ENCODE results near the gene GNB1L. TPM values are rescaled to one million over a fixed set of nuclear protein-coding genes. Genes with fewer than 3 reads are reported as not detected.

Gene GNB1L
- total and polyA plus RNA-seq, 2 donors (not counting 1 experiment from before 2014, with no cell fraction given): 6.6 to 12.1 TPM

DNA sequence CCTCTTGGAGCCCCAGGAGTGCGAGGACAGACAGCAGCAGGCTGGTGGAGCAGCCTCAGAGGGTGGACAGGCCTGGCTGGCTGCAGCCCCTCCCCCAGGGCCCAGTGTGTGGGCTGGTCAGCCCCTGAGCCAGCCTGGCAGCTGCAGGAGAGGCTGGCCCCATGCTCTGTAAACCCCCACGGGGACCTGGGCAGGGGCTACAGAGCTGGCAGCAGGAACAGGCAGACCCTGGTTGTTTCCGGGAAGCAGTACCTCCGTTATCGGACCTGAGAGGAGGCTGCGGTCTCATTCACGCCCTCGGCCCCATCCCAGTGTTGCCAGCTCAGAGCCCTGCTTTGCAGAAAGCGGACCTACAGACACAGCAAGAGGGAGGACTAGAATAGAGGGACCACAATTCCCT is 48.4 kb upstream of the GNB1L start:
- Histone ChIP-seq H3K4me2 (replicated peaks; ENCODE audit: low read depth, low read length, poor library complexity, severe bottlenecking) (no peak overlapping the region), H3K36me3 (replicated peaks in 1 of 2; ENCODE audit: control extremely low read depth in 1 of 2, control insufficient read depth in 1 of 2, extremely low read depth in 1 of 2, insufficient read depth in 2 of 2, low read length in 1 of 2) (peaks cover 0 to 2% of the 10 kb centered on the region in 2 experiments), H3K9ac (ENCODE audit: low read length) (no peak overlapping the region), H3K79me2 (ENCODE audit: control insufficient read depth, insufficient read depth, low read length) (no peaks in the 10 kb centered on the region), H3K4me1 (ENCODE audit: control insufficient read depth in 2 of 2, insufficient read depth in 2 of 2, low read length in 2 of 2) (no peaks in the 10 kb centered on the region), H4K20me1 (ENCODE audit: control insufficient read depth, insufficient read depth, low read length, poor library complexity, severe bottlenecking) (no peaks in the 10 kb centered on the region), H3K9me3 (ENCODE audit: control extremely low read depth in 1 of 3, control insufficient read depth in 2 of 3, insufficient read depth in 1 of 3, low read length in 2 of 3) (no peaks in the 10 kb centered on the region), H3K27ac (ENCODE audit: low read length in 2 of 2) (no peak overlapping the region), H3K27me3 (replicated peaks in 1 of 4; ENCODE audit: control extremely low read depth in 1 of 4, control insufficient read depth in 3 of 4, insufficient read depth in 4 of 4, low read length in 3 of 4) (no peaks in the 10 kb centered on the region), H2AFZ (ENCODE audit: insufficient read depth, low read depth, low read length, poor library complexity, severe bottlenecking) (no peak overlapping the region), H3K4me3 (ENCODE audit: control extremely low read depth in 1 of 5, extremely low read depth in 1 of 5, insufficient read depth in 1 of 5, low read depth in 2 of 5, low read length in 4 of 5) (no peak overlapping the region)
- Mint-ChIP-seq H3K4me1 (no peaks in the 10 kb centered on the region), H3K9me3 (ENCODE audit: insufficient read depth) (no peaks in the 10 kb centered on the region), H3K4me3 (no peak overlapping the region), H3K27ac (no peak overlapping the region), H3K27me3 (no peaks in the 10 kb centered on the region)
- POLR2A ChIA-PET: no interaction called here
- intact Hi-C loops (cut with micrococcal nuclease): no loop called here
- CTCF ChIA-PET: interaction anchor here (0.6 to 2.3 kb wide), 5 partner anchors 10 to 172 kb away, joined by 3 to 10 read pairs (median 4); no protein-coding TSS in a partner anchor
- no peak for DNase-seq
- no peak for ATAC-seq (ENCODE audit: low read depth)
- over 99% methylated on average over 9 of the region's 9 CpGs for WGBS (ENCODE audit: insufficient coverage)
- TF ChIP-seq EZH2 (IDR thresholded peaks at IDR 0.05; ENCODE audit: borderline replicate concordance, insufficient read depth, low read depth, low read length, poor library complexity, severe bottlenecking) (no peak), CTCF (IDR thresholded peaks at IDR 0.05) (no peak)

DNA sequence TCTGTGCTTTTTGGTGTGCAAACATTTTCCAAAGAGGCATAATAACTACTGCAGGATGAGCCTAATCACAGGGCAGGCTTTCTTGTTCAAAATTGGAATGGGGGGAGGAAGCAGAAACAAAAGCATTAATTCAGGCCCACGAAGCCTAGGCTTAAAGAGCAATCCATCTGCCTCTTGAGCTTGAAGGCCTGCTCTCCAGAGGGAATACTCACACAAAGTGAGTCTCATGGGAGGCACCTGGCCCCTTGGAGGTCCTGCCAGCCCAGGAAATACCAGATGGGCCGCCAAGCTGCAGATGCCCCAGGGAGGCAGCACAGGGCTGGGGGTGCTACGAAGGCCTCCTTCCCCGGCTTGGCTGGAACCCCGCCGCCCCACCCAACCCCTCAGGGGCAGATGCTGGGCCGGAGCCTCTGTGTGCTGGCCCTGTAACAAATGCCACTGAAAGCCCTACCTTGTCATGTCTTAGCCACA is 47.6 kb upstream of the GNB1L start:
- 39% methylated on average over 7 of the region's 7 CpGs for WGBS (ENCODE audit: insufficient coverage)
- no peak for TF ChIP-seq CTCF (IDR thresholded peaks at IDR 0.05)
- no peak for TF ChIP-seq EZH2 (IDR thresholded peaks at IDR 0.05; ENCODE audit: borderline replicate concordance, insufficient read depth, low read depth, low read length, poor library complexity, severe bottlenecking)
- Histone ChIP-seq H3K4me2 (replicated peaks; ENCODE audit: low read depth, low read length, poor library complexity, severe bottlenecking) (no peak overlapping the region), H3K36me3 (replicated peaks in 1 of 2; ENCODE audit: control extremely low read depth in 1 of 2, control insufficient read depth in 1 of 2, extremely low read depth in 1 of 2, insufficient read depth in 2 of 2, low read length in 1 of 2) (peaks cover 0 to 2% of the 10 kb centered on the region in 2 experiments), H3K4me1 (ENCODE audit: control insufficient read depth in 2 of 2, insufficient read depth in 2 of 2, low read length in 2 of 2) (no peaks in the 10 kb centered on the region), H3K27ac (ENCODE audit: low read length in 2 of 2) (no peak overlapping the region), H3K4me3 (ENCODE audit: control extremely low read depth in 1 of 5, extremely low read depth in 1 of 5, insufficient read depth in 1 of 5, low read depth in 2 of 5, low read length in 4 of 5) (no peak overlapping the region), H3K9me3 (ENCODE audit: control extremely low read depth in 1 of 3, control insufficient read depth in 2 of 3, insufficient read depth in 1 of 3, low read length in 2 of 3) (no peaks in the 10 kb centered on the region), H3K9ac (ENCODE audit: low read length) (no peak overlapping the region), H2AFZ (ENCODE audit: insufficient read depth, low read depth, low read length, poor library complexity, severe bottlenecking) (no peak overlapping the region), H3K79me2 (ENCODE audit: control insufficient read depth, insufficient read depth, low read length) (no peaks in the 10 kb centered on the region), H4K20me1 (ENCODE audit: control insufficient read depth, insufficient read depth, low read length, poor library complexity, severe bottlenecking) (no peaks in the 10 kb centered on the region), H3K27me3 (replicated peaks in 1 of 4; ENCODE audit: control extremely low read depth in 1 of 4, control insufficient read depth in 3 of 4, insufficient read depth in 4 of 4, low read length in 3 of 4) (no peaks in the 10 kb centered on the region)
- H3K9me3 Mint-ChIP-seq (ENCODE audit: insufficient read depth): no peaks in the 10 kb centered on the region
- ChIA-PET POLR2A (no interaction called here), CTCF (interaction anchor here (0.6 to 2.1 kb wide), 3 partner anchors 11 to 172 kb away, joined by 3 to 6 read pairs (median 4); no protein-coding TSS in a partner anchor)
- intact Hi-C loops (cut with micrococcal nuclease): no loop called here
- no peaks in the 10 kb centered on the region for H3K4me1 Mint-ChIP-seq
- DNase-seq (no peak), ATAC-seq (ENCODE audit: low read depth) (no peak)
- no peaks in the 10 kb centered on the region for H3K27me3 Mint-ChIP-seq
- H3K27ac Mint-ChIP-seq: no peak overlapping the region
- no peak overlapping the region for H3K4me3 Mint-ChIP-seq

Data from B cell (primary cell).